ENCODE results near the gene PRDM11. TPM values are rescaled to one million over a fixed set of nuclear protein-coding genes. Genes with fewer than 3 reads are reported as not detected.

Gene PRDM11
- 10 to 100 TPM in 2 of 4 donors, 1 to 10 TPM in 2; 5.0 to 15.4 (median 9.5) TPM for total RNA-seq

DNA sequence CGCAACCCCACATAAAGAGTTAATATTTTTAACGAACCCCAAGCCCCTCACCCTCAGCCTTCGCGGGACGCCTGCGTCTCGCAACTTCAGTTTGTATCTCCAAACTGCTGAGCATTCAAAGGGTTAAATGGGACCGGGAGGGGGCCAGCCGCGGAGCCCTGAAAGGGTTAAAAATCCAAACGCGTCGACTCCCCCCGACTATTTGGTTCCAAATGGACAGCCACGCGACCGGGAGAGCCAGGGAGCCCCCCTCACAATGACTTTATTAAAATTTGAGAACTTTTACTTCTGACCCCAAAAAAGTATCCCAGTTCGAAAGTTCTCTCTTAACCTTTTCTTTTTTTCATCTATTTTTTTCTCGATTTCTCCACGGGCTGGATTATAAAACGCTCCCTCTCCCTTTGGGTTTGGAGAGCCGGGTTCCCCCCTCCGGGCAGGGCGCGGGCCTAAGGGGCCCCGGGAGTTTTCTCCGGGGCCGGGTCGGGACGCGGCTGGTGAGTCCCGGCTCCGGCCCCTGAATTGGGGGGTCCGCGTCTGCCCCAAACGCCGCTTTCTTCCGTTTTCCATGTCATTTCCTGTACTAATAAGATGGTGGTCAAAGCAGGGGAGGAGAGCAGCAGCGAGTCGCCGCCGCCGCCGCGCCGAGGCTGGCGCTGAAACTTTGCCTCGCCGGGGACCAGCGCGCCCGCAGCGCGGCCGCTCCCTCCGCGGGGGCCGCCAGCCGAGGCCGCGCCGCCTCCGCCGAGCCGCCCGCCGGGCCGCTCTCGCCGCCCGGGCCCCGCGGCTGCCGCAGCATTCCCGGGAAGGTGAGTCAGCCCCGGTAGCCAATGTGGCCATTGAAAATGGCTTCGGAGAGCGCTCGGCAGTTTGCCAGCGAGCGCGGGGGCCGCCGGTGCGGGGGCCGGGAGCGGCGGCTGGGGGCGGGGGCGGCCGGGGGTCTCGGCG lies at the start of gene PRDM11:
PRDM11 (plus strand) TSS at position 568 of the 945 bp plus-strand sequence. CDS start 35,128 bp downstream, outside the sequence.
- Histone ChIP-seq H3K4me3 (peak within 1 kb of the TSS; percentile 83 to 100 (median 87)), H3K27me3 (no peaks in the 10 kb centered on the region), H3K9me3 (no peaks in the 10 kb centered on the region), H3K36me3 (no peaks in the 10 kb centered on the region), H3K4me1 (peaks cover 16 to 22% of the 10 kb centered on the region in 2 donors), H3K27ac (peak within 1 kb of the TSS; percentile 95 to 100 (median 98))
- intact Hi-C loops (cut with DNase I; ENCODE audit: low total_unique reads) (loop anchor here (1.0 to 5.0 kb wide), 3 partner anchors 34 to 584 kb away; no protein-coding TSS in a partner anchor), in situ Hi-C loops (cut with MboI; ENCODE audit: low sequenced_read_pairs in 4 of 4) (no loop called here)
- peak in 1 of 2 donors; percentile 11 for TF ChIP-seq POLR2A (IDR thresholded peaks at IDR 0.05)
- TF ChIP-seq, protein P1, sequence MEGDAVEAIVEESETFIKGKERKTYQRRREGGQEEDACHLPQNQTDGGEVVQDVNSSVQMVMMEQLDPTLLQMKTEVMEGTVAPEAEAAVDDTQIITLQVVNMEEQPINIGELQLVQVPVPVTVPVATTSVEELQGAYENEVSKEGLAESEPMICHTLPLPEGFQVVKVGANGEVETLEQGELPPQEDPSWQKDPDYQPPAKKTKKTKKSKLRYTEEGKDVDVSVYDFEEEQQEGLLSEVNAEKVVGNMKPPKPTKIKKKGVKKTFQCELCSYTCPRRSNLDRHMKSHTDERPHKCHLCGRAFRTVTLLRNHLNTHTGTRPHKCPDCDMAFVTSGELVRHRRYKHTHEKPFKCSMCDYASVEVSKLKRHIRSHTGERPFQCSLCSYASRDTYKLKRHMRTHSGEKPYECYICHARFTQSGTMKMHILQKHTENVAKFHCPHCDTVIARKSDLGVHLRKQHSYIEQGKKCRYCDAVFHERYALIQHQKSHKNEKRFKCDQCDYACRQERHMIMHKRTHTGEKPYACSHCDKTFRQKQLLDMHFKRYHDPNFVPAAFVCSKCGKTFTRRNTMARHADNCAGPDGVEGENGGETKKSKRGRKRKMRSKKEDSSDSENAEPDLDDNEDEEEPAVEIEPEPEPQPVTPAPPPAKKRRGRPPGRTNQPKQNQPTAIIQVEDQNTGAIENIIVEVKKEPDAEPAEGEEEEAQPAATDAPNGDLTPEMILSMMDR (IDR thresholded peaks at IDR 0.05 in 4 of 5, conservative IDR thresholded peaks at IDR 0.05 in 1 of 5), result no peak
- ATAC-seq (peak; percentile 79 to 86), DNase-seq (peak; percentile 50 to 76)

DNA sequence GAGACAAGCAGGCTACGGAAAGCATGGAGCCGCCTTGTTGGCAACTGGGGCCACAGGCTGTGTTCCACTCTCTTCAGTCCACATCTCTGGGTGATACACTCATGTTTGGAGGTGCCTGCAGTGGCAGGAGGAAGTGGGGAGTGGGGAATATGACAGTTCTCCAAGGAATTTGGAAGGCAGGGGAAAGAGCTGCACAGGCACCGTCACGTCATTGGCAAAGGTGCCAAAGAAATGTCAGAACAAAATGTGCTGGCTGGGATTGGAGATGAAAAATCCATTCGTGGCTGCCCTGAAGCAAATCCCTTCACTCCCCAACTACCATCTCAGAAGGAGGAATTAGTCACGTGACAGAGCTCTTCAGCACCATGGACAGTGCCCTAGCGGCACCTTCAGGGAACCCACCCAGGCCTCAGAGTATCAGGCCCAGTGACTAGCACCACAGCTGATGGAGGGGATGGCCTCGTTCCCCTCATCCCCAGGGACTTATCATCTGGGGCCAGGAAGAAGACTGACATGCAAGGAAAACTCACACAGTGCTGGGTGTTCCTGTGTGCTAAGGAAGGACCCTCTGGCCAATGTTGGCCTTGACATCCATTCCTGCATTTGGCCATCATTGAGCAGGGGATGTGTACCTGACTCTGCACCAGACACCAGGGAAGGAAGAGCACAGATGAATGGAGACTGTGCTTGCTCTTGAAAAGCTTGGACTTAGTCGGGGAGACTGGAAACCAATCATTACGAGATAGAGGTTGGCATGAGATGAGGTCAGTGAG lies 48.5 kb upstream of the PRDM11 start:
- H3K4me3 ChIP-seq, result no peak overlapping the region
- TF ChIP-seq, protein P1 (IDR thresholded peaks at IDR 0.05 in 4 of 5, conservative IDR thresholded peaks at IDR 0.05 in 1 of 5), result no peak
- TF ChIP-seq POLR2A (IDR thresholded peaks at IDR 0.05), result no peak
- intact Hi-C loops (cut with DNase I; ENCODE audit: low total_unique reads), result no loop called here
- H3K36me3 ChIP-seq, result no peaks in the 10 kb centered on the region
- ATAC-seq, result peak; percentile 39 to 51
- H3K27ac ChIP-seq, result no peak overlapping the region
- DNase-seq, result no peak
- in situ Hi-C loops (cut with MboI; ENCODE audit: low sequenced_read_pairs in 4 of 4), result no loop called here
- H3K4me1 ChIP-seq, result peaks cover 3 to 13% of the 10 kb centered on the region in 2 donors
- H3K9me3 ChIP-seq, result no peaks in the 10 kb centered on the region
- H3K27me3 ChIP-seq, result peaks cover 0 to 8% (median 0%) of the 10 kb centered on the region in 3 donors

DNA sequence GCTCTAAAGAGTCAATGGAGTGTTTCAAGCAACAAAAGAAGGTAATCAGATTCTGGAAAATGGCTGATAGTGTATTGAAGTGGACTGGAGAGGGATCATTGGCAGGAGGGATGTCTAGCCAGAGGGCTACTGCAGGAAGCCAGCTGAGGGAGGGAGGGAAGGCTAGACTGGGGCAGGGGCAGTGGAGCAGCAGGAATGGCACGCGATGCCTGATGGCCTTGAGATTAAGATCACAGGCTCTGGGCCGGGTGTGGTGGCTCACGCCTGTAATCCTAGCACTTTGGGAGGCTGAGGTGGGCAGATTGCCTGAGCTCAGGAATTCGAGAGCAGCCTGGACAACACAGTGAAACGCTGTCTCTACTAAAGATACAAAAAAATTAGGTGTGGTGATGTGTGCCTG lies 47.5 kb upstream of the PRDM11 start:
- Histone ChIP-seq H3K4me3 (no peak overlapping the region), H3K36me3 (no peaks in the 10 kb centered on the region), H3K27ac (no peak overlapping the region), H3K4me1 (peaks cover 3 to 13% of the 10 kb centered on the region in 2 donors), H3K9me3 (no peaks in the 10 kb centered on the region), H3K27me3 (peaks cover 0 to 8% (median 0%) of the 10 kb centered on the region in 3 donors)
- intact Hi-C loops (cut with DNase I; ENCODE audit: low total_unique reads) (no loop called here), in situ Hi-C loops (cut with MboI; ENCODE audit: low sequenced_read_pairs in 4 of 4) (no loop called here)
- no peak for TF ChIP-seq POLR2A (IDR thresholded peaks at IDR 0.05)
- TF ChIP-seq, protein P1 (IDR thresholded peaks at IDR 0.05 in 4 of 5, conservative IDR thresholded peaks at IDR 0.05 in 1 of 5), result no peak
- ATAC-seq, result no peak
- no peak for DNase-seq

DNA sequence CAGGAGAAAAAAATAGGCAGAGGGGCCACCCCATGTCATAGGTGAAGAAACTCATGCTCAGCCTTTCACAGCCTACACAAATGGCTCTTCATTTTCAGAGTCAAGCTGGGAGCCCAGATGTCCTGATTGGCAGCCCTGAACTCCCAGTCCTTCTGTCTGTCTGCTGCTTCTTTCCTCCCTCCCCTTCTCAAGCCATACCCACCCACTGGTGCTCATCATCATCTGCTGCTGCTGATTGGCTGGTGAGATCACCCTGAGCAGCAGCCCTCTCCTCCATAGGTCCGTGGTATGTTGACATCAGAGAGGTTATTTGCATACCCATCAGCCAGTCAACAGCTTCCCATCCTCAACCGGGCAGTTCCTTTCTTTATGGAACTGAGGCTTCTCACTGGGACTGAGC lies 46.1 kb upstream of the PRDM11 start:
- DNase-seq (no peak), ATAC-seq (no peak)
- no peaks in the 10 kb centered on the region for H3K9me3 ChIP-seq
- TF ChIP-seq, protein P1 (IDR thresholded peaks at IDR 0.05 in 4 of 5, conservative IDR thresholded peaks at IDR 0.05 in 1 of 5), result no peak
- no peak for TF ChIP-seq POLR2A (IDR thresholded peaks at IDR 0.05)
- no peak overlapping the region for H3K4me3 ChIP-seq
- intact Hi-C loops (cut with DNase I; ENCODE audit: low total_unique reads) (loop anchor here (5.0 kb wide), 2 partner anchors 78 to 148 kb away; partner anchors contain the start of gene TP53I11), in situ Hi-C loops (cut with MboI; ENCODE audit: low sequenced_read_pairs in 4 of 4) (loop anchor here (5.0 to 10.0 kb wide), 2 partner anchors 163 to 194 kb away; no protein-coding TSS in a partner anchor)
- peaks cover 0 to 8% (median 0%) of the 10 kb centered on the region in 3 donors for H3K27me3 ChIP-seq
- H3K36me3 ChIP-seq, result no peaks in the 10 kb centered on the region
- H3K27ac ChIP-seq, result no peak overlapping the region
- H3K4me1 ChIP-seq, result peaks cover 3 to 13% of the 10 kb centered on the region in 2 donors

Data from gastrocnemius medialis (tissue), 4 donors.